Gastroesophageal sphincter (tissue), 2 donors: ENCODE data around the gene SCLY.

Experiments
- POLR2A ChIP-seq, 2 donors: fragments of 450-650 bp; IDR thresholded peaks; one replicate each; pipeline ENCODE4 v1.6.1; 2017; ENCODE audit warnings: antibody characterized with exemption in 2 of 2, mild to moderate bottlenecking in 2 of 2, moderate library complexity in 1 of 2
- POLR2AphosphoS5 ChIP-seq: sonication (generic); formaldehyde crosslinking; IDR thresholded peaks from one replicate; pipeline ENCODE4 v1.6.1; 2017; ENCODE audit warnings: antibody characterized with exemption

DNA sequence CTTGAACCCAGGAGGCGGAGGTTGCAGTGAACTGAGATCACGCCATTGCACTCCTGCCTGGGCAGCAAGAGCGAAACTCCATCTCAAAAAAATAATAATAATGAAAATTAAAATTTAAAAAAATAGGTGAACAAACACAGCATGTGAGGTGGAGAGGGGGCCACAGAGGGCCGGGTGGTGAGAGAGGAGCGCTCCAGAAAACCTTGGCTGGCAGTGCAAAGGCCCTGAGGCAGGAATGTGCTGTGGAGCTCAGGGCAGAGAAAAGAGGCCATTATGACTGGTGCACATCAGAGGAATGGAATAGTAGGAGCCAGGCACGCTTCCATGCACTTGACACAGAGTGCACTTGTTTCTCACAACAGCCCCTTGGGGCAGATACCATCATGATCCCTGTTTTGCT, 21.6 kb upstream of the SCLY start:
- no peak for TF ChIP-seq POLR2A (IDR thresholded peaks at IDR 0.05)
- TF ChIP-seq POLR2AphosphoS5: no peak
